T-helper 1 cell (primary cell): ENCODE results near the gene ZNF789.
A peak's percentile ranks its signal among the peaks of the same experiment; 100 is the strongest.
"Not testable (repeated sequence)": the region's sequence is repeated elsewhere in the genome, so short reads cannot be mapped to it uniquely, and the experiment has no call there.

Experiments
- DNase-seq, 5 donors: peaks; one replicate each; pipeline ENCODE4 v3.0.0-alpha.2; 2012 to 2020

ZNF789 gene

GRCh38 chr7:99457650-99458493 lies 14.8 kb upstream of the ZNF789 start:
- DNase-seq: no peak

- DNase-seq: peak in 1 of 5 donors; percentile 33
These were observed 13.6 kb upstream of the ZNF789 start for GRCh38 chr7:99459087-99459486.

- DNase-seq: no peak
These were observed 12.0 kb upstream of the ZNF789 start for GRCh38 chr7:99460651-99461050.

- no peak for DNase-seq
These were observed 11.5 kb upstream of the ZNF789 start for GRCh38 chr7:99461221-99461620.

- DNase-seq: no peak
These were observed 7.3 kb upstream of the ZNF789 start for GRCh38 chr7:99465421-99465768.

DNA sequence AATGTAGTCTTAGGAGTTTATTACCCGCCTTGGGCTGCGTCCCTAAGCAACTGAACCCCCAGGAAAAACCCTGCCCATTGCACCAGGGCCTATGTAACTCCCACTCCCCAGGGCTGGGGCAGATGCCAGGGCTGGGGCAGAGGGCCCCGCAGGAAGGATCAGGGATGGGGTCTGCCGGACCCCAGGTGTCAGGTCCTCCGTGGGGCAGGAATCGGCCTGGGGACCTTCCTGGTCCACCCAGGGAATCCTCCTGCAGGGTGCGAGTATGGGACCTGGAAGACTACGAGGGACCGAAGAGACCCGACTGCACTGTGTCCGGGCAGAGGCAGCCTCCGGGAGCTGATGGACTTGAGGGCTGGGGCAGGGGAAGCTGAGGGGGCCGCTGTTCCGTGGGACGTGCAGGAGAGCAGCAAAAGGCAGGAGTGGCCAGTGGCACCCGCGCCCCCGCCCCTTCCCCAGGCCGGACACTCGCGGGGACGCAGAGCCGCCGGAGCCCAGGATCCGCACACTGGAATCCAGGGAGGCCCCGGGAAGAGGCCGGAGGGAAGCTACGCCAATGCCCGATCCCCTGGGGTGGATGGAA lies 4.3 kb upstream of the ZNF789 start:
- DNase-seq: no peak

GRCh38 chr7:99469381-99470065 lies 3.2 kb upstream of the ZNF789 start:
- DNase-seq: no peak

GRCh38 chr7:99473315-99473596 lies 566 bp downstream of the ZNF789 start:
- peak in 1 of 5 donors; percentile 45 for DNase-seq

- DNase-seq: no peak
These were observed 3.4 kb downstream of the ZNF789 start for GRCh38 chr7:99476107-99476506.

DNA sequence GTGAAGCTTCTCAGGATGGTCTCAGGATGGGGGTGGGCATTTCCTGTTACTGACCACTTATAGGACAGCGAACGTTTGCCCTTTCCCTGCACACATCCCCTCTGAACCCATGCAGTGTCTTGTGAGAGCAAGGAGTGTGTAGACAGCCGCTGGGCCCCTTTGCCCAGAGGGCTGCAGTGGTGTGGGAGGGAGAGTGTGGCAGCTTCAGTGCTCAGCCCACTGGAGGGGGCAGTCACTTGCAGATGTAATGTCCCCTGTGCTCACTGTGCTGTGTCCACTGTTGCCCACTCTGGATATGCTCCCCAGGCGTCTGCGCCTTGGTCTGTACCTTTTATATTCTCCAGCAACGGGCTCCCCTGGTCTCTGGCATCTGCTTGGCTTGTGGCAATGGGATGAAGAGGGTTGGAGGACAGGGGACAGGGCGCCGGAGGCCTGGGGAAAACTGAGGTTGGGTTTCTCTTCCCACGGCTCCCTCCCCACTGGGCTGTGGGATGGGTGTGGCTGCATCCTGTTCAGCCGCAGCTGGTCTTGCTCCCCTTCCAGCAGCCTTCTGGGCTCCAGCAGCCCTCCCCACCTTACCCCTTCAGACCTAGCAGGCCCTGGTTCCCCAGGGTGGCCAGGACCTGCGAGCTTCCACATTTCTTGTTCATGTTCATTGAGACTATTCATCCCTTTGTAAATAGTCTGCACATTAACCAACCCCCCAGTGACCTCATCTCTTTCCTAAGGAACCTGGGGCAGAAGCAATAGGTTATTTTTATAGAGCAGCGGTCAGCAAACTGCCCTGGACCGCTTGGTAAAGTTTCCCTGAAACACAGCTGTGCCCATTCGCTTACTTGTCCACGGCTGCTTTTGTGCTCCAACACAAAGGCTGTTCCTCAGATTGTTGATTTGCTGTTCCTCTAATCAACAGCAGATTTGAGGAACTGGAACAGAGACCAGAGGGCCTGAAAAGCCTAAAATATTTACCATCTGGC lies 6.1 kb downstream of the ZNF789 start:
- DNase-seq: no peak

- DNase-seq: no peak
These were observed 12.4 kb downstream of the ZNF789 start for GRCh38 chr7:99485094-99485493.

DNA sequence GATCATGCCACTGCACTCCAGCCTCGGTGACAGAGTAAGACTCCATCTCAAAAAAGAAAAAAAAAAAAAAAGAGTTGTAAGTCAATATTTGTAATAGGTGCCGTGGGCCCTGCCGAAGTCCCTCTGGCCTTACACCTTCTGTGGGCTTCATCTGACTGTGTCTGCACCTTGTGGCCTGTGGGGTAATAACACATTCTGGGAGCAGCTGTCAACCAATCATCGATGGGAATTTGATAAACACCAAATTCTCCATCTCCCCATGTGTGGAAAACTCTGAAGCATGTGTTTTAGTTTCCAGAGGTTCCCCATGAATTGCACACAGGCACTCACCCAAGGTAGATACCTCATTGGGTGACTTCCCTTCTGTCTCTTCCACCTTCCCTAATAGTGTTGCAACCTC lies 16.5 kb downstream of the ZNF789 start:
- DNase-seq: no peak

DNA sequence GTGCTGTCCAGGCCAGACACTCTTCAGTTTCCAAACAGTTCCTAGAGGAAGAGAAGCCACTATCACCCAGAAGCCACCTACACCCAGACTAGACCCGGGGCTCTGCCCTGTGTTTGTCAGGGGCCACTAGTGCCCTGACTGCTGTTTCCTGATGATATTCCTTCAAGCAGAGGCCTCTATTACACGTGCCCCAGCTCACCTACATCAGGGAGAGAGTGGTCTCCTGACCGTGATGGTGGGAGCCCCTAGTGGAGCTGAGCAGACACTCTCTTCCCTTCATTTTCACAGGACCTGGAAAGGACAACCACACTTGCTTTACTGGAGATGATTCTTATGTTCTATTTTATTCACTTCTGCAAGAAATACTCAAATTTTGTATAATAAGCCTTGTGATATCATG lies 18.2 kb downstream of the ZNF789 start:
- DNase-seq: no peak

DNA sequence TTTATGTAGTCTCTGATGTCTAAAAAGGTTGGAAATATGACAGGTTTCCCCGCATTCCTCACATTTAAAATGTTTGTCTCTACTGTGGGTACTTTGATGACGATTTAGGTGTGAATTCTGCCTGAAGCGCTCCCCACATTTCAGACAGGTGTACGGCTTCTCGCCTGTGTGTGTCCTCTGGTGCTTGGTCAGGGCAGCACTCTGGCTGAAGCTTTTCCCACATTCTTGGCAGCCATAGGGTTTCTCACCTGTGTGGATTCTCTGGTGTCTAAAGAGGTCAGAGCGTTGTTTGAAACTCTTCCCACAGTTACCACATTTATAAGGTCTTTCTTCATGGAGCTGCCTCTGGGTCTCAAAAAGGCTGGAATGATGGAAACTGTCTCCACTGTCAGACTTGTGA lies 21.1 kb downstream of the ZNF789 start:
- no peak for DNase-seq

GRCh38 chr7:99497766-99498545 lies 25.3 kb downstream of the ZNF789 start:
- no peak for DNase-seq

DNA sequence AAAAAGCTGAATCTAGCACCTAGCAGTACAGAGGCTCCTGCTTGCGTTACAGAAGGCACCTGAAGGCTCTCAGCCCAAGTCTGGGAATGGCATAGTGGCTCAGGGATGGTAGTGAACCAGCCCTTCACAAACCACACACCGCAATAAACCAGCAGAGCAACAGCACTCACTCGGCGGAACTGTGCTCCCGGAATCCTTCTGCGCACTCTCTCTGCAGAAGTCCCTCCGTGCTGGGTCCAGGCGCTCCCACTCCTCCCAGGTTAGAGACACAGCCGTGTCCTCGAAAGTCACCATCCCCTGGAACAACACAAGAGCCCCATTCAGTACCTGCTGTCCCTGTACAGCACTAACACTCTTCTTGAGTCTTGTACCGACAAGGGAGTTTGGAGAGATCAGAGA lies 25.9 kb downstream of the ZNF789 start:
- DNase-seq: no peak

- peak in 2 of 5 donors; percentile 21 to 59 for DNase-seq
These were observed 26.7 kb downstream of the ZNF789 start for GRCh38 chr7:99499371-99499720.

GRCh38 chr7:99499721-99500636 lies 27.3 kb downstream of the ZNF789 start, which contains the start of gene ZNF394:
ZNF394 (minus strand) TSS chr7:99500281; CDS start chr7:99500093, 188 bp downstream.
- DNase-seq: peak; percentile 76 to 92 (median 85)

DNA sequence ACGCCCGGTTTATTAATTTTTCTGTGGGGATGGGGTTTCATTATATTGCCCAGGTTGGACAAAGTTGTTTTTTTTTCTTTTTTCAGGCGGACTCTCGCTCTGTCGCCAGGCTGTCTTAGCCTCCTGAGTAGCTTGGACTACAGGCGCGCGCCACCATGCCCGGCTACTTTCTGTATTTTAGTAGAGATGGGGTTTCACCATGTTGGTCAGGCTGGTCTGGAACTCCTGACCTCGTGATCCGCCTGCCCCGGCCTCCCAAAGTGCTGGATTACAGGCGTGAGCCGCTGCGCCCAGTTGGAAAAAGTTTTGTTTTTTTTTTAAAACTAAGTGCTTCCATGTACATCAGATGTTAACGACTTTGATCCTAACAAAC lies 27.9 kb downstream of the ZNF789 start:
- no peak for DNase-seq

DNA sequence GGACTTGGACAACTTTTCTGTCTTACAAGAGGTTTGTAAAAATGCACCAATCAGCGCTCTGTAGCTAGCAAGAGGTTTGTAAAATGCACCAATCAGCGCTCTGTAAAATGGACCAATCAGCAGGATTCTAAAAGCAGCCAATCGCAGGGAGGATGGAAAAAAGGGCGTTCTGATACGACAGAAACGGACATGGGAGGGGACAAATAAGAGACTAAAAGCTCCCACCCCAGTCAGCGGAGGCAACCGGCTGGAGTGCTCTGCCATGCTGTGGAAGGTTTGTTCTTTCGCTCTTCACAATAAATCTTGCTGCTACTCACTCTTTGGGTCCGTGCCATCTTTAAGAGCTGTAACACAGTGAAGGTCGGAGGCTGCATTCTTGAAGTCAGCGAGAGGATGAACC lies 28.5 kb downstream of the ZNF789 start:
- not testable (repeated sequence) for DNase-seq

- no peak for DNase-seq
These were observed 31.6 kb downstream of the ZNF789 start for GRCh38 chr7:99504281-99504602.
